Esophagus mucosa (tissue), 1 donor: ENCODE results near the gene NOS2. TPM values are rescaled to one million over a fixed set of nuclear protein-coding genes. Genes with fewer than 3 reads are reported as not detected.
A peak's percentile ranks its signal among the peaks of the same experiment; 100 is the strongest.
"Not testable (repeated sequence)": the region's sequence is repeated elsewhere in the genome, so short reads cannot be mapped to it uniquely, and the experiment has no call there.

Experiments
- ATAC-seq: fragments of 200-7000 bp; cut with Tn5 transposase; one replicate; pipeline ENCODE4 v1.9.1; 2020
- total RNA-seq: library from RNA; stranded (reverse); gene quantifications from one replicate; pipeline ENCODE4 v1.2.4, GENCODE V29; 2023
- donor health status: DM: yes; HTN: yes; CAD: no.

The NOS2 gene
- total RNA-seq, 1 donor from 2014 or later, result not detected

GRCh38 chr17:27783440-27784350 is 16.6 kb downstream of the NOS2 start:
- no peak for ATAC-seq

- no peak for ATAC-seq
Measured at GRCh38 chr17:27782791-27783206, 17.5 kb downstream of the NOS2 start.

GRCh38 chr17:27780828-27781404 is 19.4 kb downstream of the NOS2 start:
- ATAC-seq, result no peak

- peak; percentile 58 for ATAC-seq
Measured at GRCh38 chr17:27780092-27780827, 20.1 kb downstream of the NOS2 start.

GRCh38 chr17:27778183-27778582 is 22.1 kb downstream of the NOS2 start:
- ATAC-seq, result peak; percentile 78

GRCh38 chr17:27776882-27777624 is 23.3 kb downstream of the NOS2 start:
- peak; percentile 17 for ATAC-seq

- no peak for ATAC-seq
Measured at GRCh38 chr17:27771586-27771985, 28.7 kb downstream of the NOS2 start.

GRCh38 chr17:27770877-27771276 is 29.5 kb downstream of the NOS2 start:
- ATAC-seq, result peak; percentile 22

GRCh38 chr17:27768858-27769410 is 31.4 kb downstream of the NOS2 start:
- peak; percentile 35 for ATAC-seq

GRCh38 chr17:27766438-27766837 is 33.9 kb downstream of the NOS2 start:
- no peak for ATAC-seq

GRCh38 chr17:27765353-27765752 is 35.0 kb downstream of the NOS2 start:
- no peak for ATAC-seq

GRCh38 chr17:27764589-27764988 is 35.7 kb downstream of the NOS2 start:
- ATAC-seq, result no peak

GRCh38 chr17:27762527-27763305 is 37.6 kb downstream of the NOS2 start:
- ATAC-seq, result no peak

GRCh38 chr17:27760931-27761330 is 39.4 kb downstream of the NOS2 start:
- not testable (repeated sequence) for ATAC-seq

GRCh38 chr17:27760069-27760885 is 40.1 kb downstream of the NOS2 start:
- ATAC-seq, result peak; percentile 57

GRCh38 chr17:27759528-27759927 is 40.8 kb downstream of the NOS2 start:
- ATAC-seq, result no peak

- ATAC-seq, result peak; percentile 61
Measured at GRCh38 chr17:27756467-27757371, 43.6 kb downstream of the NOS2 start.

GRCh38 chr17:27755706-27756466 is 44.4 kb downstream of the NOS2 start:
- no peak for ATAC-seq

- no peak for ATAC-seq
Measured at GRCh38 chr17:27754549-27754948, 45.8 kb downstream of the NOS2 start.
